NB4 (cell line): ENCODE data around the gene GZMB.

Experiments
- DNase-seq: peaks from one replicate; pipeline ENCODE4 v3.0.0; 2010; ENCODE audit warnings: low read depth
- H3K4me3 ChIP-seq: one replicate; pipeline ENCODE4 v1.5.1; 2011; ENCODE audit warnings: mild to moderate bottlenecking, low read depth, low read length, moderate library complexity
- MYC ChIP-seq: IDR thresholded peaks from 2 replicates; pipeline ENCODE4 v1.6.1; 2011; ENCODE audit warnings: low read depth, low read length
- POLR2A ChIP-seq: IDR thresholded peaks from 2 replicates; pipeline ENCODE4 v1.6.1; 2011; ENCODE audit warnings: mild to moderate bottlenecking; ENCODE audit not compliant: insufficient read length; ENCODE audit errors: extremely low read depth
- TF ChIP-seq, protein P1 (sequence below): IDR thresholded peaks from one replicate; pipeline ENCODE4 v1.5.1; 2012; ENCODE audit warnings: low read depth, low read length
- TF ChIP-seq, protein P2 (sequence below): IDR thresholded peaks from 2 replicates; pipeline ENCODE4 v1.6.1; 2011; ENCODE audit warnings: low read depth, low read length

GZMB gene

DNA sequence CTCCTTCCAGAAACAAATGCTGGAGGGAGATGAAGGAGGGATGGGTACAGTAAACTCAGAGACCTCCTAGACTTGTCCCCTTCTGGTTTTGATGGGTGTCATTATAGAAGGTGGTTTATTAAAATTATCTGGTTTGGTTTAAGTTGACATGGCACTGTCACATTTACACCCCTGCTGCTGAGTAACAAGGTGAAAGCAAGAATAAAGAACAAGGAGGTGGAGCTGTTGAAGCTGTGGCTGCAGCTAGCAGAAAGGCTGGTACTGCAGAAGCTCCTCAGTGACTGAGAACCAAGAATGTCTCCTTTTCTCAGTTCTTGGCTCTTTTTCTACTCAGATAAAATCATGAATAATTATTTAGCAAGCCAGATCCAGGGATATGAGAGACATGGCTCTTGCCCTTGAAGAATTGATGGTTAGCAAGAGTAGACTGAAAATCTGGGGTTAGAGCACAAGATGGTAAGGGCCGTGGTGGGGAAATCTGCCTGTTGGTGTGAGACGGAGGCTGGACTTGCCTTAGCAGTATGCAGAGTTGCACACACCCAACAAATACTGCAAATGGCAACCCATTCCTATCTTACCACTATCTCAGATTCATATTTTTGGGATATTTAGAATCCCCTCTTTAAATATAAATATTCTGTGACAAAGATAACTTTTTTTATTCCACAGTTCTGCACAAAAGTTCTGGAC, 24.2 kb downstream of the GZMB start, which contains the start of gene GZMH:
Gene GZMH, minus strand, starts transcription at position 31 of the 690 bp plus-strand sequence. CDS start 72 bp downstream, outside the sequence.
- no peak for DNase-seq
- TF ChIP-seq, protein P1, sequence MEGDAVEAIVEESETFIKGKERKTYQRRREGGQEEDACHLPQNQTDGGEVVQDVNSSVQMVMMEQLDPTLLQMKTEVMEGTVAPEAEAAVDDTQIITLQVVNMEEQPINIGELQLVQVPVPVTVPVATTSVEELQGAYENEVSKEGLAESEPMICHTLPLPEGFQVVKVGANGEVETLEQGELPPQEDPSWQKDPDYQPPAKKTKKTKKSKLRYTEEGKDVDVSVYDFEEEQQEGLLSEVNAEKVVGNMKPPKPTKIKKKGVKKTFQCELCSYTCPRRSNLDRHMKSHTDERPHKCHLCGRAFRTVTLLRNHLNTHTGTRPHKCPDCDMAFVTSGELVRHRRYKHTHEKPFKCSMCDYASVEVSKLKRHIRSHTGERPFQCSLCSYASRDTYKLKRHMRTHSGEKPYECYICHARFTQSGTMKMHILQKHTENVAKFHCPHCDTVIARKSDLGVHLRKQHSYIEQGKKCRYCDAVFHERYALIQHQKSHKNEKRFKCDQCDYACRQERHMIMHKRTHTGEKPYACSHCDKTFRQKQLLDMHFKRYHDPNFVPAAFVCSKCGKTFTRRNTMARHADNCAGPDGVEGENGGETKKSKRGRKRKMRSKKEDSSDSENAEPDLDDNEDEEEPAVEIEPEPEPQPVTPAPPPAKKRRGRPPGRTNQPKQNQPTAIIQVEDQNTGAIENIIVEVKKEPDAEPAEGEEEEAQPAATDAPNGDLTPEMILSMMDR, result no peak
- TF ChIP-seq POLR2A (no peak), MYC (no peak)
- TF ChIP-seq, protein P2, sequence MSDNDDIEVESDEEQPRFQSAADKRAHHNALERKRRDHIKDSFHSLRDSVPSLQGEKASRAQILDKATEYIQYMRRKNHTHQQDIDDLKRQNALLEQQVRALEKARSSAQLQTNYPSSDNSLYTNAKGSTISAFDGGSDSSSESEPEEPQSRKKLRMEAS, result no peak
- no peak within 1 kb of the TSS for H3K4me3 ChIP-seq

DNA sequence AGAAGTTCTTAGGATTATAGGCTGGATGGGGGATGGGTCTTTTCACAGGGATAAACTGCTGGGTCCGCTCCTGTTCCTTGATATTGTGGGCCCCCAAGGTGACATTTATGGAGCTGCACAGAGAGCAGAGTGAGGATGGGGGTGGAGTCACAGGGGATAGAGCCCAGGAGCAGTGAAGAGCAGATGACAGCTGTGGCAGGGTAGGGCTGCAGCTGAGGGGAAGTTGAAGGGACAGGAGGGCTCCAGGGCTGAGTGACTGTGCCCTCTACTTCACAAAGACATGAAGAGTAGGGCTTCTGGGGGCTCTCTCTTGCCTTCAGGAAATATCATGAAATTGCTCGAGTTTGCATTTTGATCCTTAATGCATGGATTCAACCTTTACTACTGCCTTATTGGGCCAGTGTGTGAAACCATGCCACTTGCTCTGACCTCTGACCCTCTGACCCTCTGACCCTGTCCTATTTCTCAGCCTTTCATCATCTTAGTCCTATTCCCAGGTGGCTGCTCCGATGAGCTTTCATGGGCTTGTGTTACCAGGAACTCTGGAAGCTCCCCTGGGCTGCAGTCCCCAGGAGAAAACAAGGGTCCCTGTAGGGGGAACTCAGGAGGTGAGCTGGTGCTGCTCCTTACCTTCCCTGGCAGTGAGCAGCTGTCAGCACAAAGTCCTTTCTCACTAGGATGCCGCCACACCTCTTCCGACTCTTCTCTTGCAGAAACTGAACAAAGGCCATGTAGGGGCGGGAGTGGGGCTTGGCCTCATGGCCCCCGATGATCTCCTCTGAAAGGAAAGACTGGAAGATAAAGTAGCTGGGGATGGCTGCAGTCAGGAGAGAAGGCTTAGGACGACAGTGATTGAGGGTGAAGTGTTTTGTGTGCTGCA, 26.1 kb downstream of the GZMB start:
- DNase-seq, result peak; percentile 55
- H3K4me3 ChIP-seq, result no peak overlapping the region
- TF ChIP-seq, protein P2, result no peak
- no peak for TF ChIP-seq MYC
- TF ChIP-seq POLR2A, result no peak
- TF ChIP-seq, protein P1, result no peak

DNA sequence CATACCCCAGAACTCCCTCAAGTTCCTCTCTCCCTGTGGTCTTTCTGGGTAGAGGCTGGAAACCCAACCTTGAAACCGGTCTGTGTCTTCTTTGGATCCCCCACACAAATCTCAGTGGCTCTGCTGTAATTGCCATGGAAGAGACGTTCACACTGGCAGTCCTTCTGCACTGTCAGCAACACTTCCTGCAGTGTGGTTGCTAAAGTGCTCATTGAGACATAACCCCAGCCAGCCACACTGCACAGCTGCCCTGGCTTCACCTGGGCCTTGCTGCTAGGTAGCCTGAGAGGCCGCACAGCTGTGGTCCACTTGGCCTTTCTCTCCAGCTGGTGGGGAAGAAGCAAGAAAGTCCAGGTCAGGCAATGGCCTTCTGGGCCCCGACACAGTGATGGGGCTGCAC, 26.9 kb downstream of the GZMB start:
- H3K4me3 ChIP-seq, result no peak overlapping the region
- peak; percentile 57 for DNase-seq
- no peak for TF ChIP-seq POLR2A
- TF ChIP-seq, protein P1, result no peak
- TF ChIP-seq, protein P2, result no peak
- no peak for TF ChIP-seq MYC

DNA sequence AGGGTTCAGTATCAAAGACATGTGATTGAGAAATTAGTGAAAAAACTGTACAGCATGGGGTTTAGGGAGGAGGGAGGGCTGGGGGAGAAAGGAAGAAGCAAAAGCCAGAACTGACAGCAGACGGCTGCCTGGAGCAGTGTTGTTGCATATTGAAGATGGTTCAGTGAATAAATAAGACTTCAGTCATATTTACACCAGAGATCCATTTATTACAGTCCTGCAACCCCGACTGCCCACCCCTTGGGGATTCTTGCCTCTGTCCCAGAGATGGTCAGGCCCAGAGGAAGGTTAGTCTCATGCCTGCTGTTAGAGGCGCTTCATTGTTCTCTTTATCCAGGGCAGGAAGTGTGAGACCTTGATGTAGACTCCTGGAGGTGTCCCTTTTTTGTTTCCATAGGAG, 27.7 kb downstream of the GZMB start:
- H3K4me3 ChIP-seq, result no peak overlapping the region
- TF ChIP-seq, protein P2, result no peak
- TF ChIP-seq, protein P1, result no peak
- TF ChIP-seq MYC, result no peak
- TF ChIP-seq POLR2A, result no peak
- peak; percentile 22 for DNase-seq

DNA sequence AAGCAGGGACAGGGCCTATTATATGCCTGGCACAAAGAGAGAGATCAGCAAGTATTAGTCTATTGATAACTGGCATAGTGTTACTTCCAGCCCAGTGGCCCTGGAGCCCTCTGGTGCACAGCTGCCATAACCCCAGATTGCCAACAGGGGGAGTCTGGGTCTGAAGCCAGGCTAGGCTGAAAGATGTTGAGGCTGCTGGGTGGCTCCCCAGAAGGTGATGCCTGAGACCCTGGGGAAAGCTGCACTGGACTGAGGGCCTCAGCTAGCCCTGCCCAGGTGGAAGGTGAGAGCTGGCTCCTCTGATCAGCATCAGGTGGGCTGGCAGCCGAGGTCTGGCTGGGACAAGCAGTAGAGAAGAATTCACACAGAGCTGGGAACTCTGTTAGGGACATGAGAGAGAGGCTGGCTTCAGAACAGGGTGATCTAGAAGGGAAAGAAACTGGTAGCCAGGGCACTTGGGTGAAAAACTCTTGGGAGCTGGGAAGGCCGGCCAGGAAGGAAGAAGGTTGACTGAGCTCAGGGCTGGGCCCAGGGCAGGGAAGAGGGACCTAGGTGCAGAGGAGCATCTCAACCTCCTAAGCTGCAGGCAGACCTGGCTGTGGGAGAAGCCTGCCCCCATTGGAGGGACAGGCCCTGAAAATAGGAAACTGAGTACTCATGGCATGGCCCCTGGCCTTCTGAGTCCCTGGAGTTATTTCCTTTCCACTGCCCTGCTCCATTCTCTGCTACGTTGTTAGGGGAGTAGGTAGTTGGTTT, 28.4 kb downstream of the GZMB start:
- no peak overlapping the region for H3K4me3 ChIP-seq
- TF ChIP-seq POLR2A, result no peak
- TF ChIP-seq, protein P1, result peak; percentile 89
- no peak for TF ChIP-seq MYC
- DNase-seq, result peak; percentile 67
